ENCODE data around the gene ZNRF1.

Gene ZNRF1

DNA sequence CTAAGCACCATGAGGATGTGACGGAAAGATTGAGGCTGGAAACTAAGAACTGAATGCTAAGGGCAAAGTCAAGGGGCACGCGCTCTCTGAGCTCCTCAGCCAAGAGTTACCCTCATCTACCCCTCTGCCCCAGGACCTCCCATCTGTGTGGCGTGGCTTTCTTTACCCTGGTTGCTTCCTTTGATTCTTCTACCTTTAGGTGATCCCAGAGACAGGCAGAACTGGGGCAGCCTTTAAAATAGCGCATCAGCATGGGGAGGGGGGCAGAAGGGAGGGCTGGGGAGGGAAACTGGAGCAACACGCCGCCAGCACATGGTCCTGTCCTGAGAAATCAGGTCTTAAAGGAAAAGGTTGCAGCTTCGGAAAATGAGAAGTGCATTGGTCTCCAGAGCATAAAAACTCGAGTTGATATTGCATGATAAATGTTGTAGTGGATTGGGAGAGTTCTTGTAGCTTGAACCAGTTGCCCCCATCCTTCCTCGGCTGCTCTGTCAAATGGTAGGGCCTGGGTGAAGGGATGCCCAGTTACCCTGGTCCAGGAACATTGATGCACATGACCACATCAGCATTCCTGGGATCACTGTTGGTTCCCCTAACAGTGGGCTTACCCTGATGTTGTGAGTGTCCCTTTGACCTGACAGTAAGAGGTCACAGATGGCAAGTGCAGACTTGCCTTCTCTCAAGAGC lies 88.0 kb downstream of the ZNRF1 start:
- TF ChIP-seq CTCF (IDR thresholded peaks at IDR 0.05), result no peak
- H3K27ac ChIP-seq, result no peak overlapping the region
- no peak overlapping the region for H2AFZ ChIP-seq

DNA sequence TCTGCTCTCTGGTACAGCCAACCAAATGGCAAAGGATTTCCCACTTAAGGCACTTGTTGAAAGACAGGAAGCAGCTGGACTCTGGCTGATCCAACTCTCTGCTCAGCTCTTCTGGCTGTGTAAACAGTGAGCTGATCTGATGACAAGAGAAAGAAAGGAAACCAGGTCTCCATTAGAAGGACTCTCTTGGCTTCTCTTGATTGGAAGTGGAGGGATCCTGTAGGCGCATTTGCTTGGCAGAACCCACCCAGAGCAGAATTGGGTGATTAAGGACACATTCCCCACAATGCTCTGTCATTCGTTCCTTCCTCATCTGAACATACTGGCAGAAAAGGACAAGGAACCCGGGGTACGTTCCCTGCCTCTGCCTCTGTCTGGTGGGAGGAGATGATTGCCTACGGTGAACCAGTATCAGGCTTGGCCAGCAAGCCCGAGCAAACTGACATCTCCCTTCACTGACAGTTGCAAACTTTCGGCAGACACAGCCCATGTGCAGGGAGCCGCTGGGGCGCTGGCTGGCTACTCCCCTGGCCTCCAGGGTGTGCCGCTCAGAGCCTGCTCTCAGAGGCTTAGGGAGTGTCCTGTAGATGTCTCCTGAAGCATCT lies 88.7 kb downstream of the ZNRF1 start:
- Histone ChIP-seq H3K27ac (peak overlapping the region; percentile 30), H3K4me3 (ENCODE audit: low read depth, low read length) (no peak overlapping the region), H3K9me3 (ENCODE audit: control insufficient read depth, low read length) (no peaks in the 10 kb centered on the region), H2AFZ (peak overlapping the region; percentile 3), H3K27me3 (ENCODE audit: control insufficient read depth, insufficient read depth, low read length) (no peaks in the 10 kb centered on the region), H3K36me3 (ENCODE audit: control insufficient read depth, insufficient read depth, low read length) (no peaks in the 10 kb centered on the region), H3K4me2 (ENCODE audit: low read length) (no peak overlapping the region), H3K9ac (no peak overlapping the region), H3K79me2 (peaks cover 65% of the 10 kb centered on the region), H3K4me1 (peaks cover 21% of the 10 kb centered on the region)
- TF ChIP-seq CTCF (IDR thresholded peaks at IDR 0.05), result peak; percentile 33

More for the DNA sequence above, 88.0 kb downstream of the ZNRF1 start:
- Histone ChIP-seq H3K9ac (no peak overlapping the region), H3K4me1 (peaks cover 20% of the 10 kb centered on the region), H3K4me3 (ENCODE audit: low read depth, low read length) (no peak overlapping the region), H3K79me2 (peaks cover 69% of the 10 kb centered on the region), H3K36me3 (ENCODE audit: control insufficient read depth, insufficient read depth, low read length) (no peaks in the 10 kb centered on the region), H3K4me2 (ENCODE audit: low read length) (no peak overlapping the region), H3K9me3 (ENCODE audit: control insufficient read depth, low read length) (no peaks in the 10 kb centered on the region), H3K27me3 (ENCODE audit: control insufficient read depth, insufficient read depth, low read length) (no peaks in the 10 kb centered on the region)

- Histone ChIP-seq H3K9me3 (ENCODE audit: control insufficient read depth, low read length) (no peaks in the 10 kb centered on the region), H3K27me3 (ENCODE audit: control insufficient read depth, insufficient read depth, low read length) (no peaks in the 10 kb centered on the region), H2AFZ (no peak overlapping the region), H3K4me2 (ENCODE audit: low read length) (peak overlapping the region; percentile 28), H3K4me1 (peaks cover 26% of the 10 kb centered on the region), H3K4me3 (ENCODE audit: low read depth, low read length) (peak overlapping the region; percentile 11), H3K79me2 (peaks cover 65% of the 10 kb centered on the region), H3K27ac (peak overlapping the region; percentile 30), H3K36me3 (ENCODE audit: control insufficient read depth, insufficient read depth, low read length) (no peaks in the 10 kb centered on the region), H3K9ac (no peak overlapping the region)
- TF ChIP-seq CTCF (IDR thresholded peaks at IDR 0.05), result no peak
Measured at GRCh38 chr16:75088216-75088615, 89.4 kb downstream of the ZNRF1 start.

DNA sequence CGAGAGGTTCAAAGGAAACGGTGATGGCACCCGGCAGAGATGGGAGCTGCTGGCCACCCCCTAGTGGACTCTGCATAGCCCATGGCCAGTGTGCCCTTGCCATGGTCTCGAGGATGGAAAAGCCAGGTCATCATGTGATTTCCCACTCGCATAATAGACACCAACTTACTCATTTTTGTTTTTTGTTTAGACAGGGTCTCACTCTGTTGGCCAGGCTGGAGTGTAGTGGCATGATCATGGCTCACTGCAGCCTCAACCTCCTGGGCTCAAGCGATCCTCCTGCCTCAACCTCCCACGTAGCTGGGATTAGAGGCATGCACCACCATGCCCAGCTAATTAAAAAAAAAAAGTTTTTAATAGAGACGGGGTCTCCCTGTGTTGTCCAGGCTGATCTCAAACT lies 90.1 kb downstream of the ZNRF1 start:
- H3K9me3 ChIP-seq (ENCODE audit: control insufficient read depth, low read length), result no peaks in the 10 kb centered on the region
- no peak overlapping the region for H3K4me3 ChIP-seq (ENCODE audit: low read depth, low read length)
- no peak overlapping the region for H2AFZ ChIP-seq
- H3K27ac ChIP-seq, result no peak overlapping the region
- no peak overlapping the region for H3K4me2 ChIP-seq (ENCODE audit: low read length)
- H3K79me2 ChIP-seq, result peaks cover 65% of the 10 kb centered on the region
- H3K9ac ChIP-seq, result no peak overlapping the region
- H3K36me3 ChIP-seq (ENCODE audit: control insufficient read depth, insufficient read depth, low read length), result no peaks in the 10 kb centered on the region
- H3K27me3 ChIP-seq (ENCODE audit: control insufficient read depth, insufficient read depth, low read length), result no peaks in the 10 kb centered on the region
- peaks cover 31% of the 10 kb centered on the region for H3K4me1 ChIP-seq
- TF ChIP-seq CTCF (IDR thresholded peaks at IDR 0.05), result no peak

All from parathyroid adenoma (tissue), 2 donors.